GM21447 (cell line): ENCODE results near the gene PILRA.
"Not testable (repeated sequence)": the region's sequence is repeated elsewhere in the genome, so short reads cannot be mapped to it uniquely, and the experiment has no call there.

Source experiments
- ATAC-seq: cut with Tn5 transposase; IDR thresholded peaks from one replicate; pipeline ENCODE4 v1.9.1; 2021; ENCODE audit not compliant: unreplicated experiment

PILRA gene

DNA sequence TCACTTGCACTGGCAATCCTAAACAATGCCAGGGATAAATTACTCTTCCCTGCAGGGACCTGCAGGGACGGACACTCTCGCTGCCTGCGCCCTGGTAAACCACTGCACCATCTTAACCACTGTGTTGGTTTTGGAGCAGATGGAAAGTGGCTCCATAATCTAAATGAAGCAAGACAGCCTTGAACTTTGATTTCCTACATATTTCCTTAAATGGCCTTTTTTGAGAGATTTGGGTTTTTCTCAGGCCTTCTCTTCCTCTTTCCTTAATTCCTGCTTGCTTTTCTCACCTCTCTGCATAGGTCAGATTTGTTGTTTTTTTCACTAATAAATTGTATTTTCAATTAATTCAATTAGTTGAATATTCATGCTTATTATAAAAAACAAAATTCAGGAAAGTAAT lies 2.8 kb downstream of the PILRA start:
- ATAC-seq = no peak

DNA sequence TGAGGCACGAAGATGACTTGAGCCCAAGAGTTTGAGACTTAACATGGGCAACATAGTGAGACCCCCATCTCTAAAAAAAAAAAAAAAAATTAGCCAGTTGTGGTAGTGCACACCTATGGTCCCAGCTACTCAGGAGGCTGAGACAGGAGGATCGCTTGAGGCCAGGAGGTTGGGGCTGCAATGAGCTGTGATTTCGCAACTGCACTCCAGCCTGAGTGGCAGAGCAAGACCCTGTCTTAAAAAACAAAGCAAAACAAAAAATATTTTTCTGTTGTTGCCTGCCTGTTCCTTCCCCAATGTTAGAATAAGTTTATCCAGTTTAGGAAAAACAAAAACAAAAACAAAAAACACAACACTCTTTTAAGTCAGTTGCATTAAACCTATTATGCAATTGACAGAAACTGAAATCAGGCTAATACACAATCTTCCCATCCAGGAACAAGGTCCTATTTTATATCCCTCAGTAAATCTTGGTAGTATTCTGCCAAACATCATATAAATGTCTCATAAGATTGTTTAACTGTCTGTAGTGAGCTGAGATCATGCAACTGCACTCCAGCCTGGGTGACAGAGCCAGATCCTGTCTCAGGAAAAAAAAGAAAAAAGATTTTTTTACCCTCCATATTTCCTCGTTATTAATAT lies 4.9 kb downstream of the PILRA start:
- ATAC-seq = no peak

DNA sequence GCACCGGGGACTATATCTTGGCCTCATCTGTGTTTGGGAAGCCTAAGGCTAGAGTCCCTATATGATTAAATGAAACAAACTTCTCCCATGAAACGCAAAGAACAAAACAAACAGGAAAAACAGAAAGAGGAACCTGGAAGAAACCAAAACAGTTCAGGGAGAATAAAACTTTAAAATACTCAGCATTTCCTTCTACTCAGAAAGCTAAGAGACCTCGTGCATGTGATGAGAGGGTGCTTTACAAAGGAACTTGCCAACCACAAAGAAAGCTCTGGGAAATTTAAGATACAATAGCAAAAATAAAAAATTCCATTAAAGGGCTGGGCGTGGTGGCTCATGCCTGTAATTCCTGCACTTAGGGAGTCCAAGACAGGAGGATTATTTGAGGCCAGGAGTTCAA lies 6.9 kb downstream of the PILRA start:
- ATAC-seq = no peak

DNA sequence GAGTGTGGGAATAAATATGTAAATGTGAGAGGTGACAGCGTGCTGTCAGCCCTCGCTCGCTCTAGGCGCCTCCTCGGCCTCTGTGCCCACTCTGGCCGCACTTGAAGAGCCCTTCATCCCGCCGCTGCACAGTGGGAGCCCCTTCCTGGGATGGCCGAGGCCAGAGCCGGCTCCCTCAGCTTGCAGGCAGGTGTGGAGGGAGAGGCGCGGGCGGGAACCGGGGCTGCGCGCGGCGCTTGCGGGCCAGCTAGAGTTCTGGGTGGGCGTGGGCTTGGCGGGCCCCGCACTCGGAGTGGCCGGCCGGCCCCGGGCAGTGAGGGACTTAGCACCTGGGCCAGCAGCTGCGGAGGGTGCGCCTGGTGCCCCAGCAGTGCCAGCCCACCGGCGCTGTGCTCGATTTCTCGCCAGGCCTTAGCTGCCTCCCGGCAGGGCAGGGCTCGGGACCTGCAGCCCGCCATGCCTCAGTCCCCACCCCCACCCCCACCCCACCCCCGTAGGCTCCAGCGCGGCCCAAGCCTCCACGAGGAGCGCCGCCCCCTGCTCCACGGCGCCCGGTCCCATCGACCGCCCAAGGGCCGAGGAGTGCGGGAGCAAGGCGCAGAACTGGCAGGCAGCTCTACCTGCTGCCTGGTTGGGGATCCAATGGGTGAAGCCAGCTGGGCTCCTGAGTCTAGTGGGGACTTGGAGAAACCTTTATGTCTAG lies 8.4 kb downstream of the PILRA start:
- not testable (repeated sequence) for ATAC-seq

DNA sequence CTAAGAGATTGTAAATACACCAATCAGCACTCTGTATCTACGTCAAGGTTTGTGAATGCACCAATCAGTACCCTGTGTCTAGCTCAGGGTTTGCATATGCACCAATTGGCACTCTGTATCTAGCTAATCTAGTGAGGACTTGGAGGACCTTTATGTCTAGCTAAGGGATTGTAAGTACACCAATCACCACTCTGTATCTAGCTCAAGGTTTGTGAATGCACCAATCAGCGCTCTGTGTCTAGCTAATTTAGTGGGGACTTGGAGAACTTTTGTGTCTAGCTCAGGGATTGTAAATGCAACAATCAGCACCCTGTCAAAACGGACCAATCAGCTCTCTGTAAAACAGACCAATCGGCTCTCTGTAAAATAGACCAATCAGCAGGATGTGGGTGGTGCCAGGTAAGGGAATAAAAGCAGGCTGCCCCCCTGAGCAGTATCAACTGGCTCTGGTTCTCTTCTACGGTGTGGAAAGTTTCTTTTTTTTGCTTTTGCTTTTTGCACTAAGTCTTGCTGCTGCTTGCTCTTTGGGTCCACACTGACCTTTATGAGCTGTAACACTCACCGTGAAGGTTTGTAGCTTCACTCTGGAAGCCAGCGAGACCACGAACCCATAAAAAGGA lies 9.1 kb downstream of the PILRA start:
- ATAC-seq = not testable (repeated sequence)

DNA sequence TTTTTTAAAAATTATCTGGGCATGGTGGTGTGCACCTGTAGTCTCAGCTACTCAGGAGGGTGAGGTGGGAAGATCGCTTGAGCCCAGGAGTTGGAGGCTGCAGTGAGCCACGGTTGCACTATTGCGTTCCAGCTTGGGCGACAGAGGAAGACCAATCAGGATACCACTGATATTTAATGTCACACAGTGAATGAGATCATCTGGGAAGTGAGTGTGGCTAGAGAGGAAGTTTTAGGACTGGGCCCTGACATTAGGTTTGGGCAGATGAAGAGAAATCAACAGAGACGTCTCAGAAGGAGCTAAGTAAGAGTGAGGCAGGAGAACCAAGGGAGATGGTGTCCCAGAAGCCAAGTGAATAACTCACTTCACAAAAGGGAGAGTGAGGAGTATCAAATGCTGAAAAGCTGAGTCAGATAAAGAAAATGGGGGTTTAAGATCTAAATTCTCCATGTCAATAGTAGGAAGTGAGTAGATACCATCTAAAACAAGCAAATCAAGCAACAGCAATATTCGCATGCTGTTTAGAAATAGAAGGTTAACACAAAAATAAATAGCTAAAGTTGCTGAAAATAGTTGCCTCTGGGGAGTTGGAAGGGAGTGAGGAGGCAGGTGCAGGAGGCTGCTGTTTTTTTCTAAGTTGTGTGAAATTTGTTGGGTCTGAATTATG lies 11.5 kb downstream of the PILRA start:
- ATAC-seq = no peak

DNA sequence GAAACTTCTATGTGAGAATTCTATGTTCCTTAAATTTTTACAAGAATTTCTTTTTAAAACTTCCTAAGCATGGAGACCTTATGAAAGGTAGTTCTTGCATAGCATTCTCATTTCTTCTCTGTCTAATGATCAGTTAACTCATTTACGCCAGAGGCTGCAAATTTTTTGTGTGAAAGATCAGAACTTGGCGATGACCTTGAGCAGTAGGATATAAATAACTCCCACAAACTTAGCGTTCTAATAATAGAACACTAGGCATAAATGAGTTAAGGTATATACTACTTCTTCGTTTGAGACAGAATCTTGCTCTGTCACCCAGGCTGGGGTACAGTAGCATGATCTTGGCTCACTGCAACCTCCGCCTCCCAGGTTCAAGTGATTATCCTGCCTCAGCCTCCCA lies 13.7 kb downstream of the PILRA start:
- no peak for ATAC-seq

DNA sequence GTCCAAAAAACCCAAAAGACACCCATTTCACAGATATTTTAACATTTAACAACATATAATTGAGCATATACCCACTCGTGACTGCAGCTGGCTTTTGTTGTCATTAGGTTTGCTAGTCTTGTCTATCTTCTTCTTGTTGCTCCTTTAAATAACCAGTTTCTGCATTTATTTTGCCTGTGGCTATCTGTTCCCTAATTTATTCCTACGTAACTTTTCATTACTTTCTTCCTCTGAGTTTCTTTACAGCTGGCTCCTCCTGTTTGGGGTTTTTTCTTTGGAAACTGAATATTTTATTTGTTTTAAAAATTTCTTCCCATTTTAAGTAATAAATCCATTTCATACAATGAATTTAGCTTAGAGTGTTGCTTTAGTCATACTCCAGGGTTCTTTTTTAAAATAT lies 14.4 kb downstream of the PILRA start:
- no peak for ATAC-seq

DNA sequence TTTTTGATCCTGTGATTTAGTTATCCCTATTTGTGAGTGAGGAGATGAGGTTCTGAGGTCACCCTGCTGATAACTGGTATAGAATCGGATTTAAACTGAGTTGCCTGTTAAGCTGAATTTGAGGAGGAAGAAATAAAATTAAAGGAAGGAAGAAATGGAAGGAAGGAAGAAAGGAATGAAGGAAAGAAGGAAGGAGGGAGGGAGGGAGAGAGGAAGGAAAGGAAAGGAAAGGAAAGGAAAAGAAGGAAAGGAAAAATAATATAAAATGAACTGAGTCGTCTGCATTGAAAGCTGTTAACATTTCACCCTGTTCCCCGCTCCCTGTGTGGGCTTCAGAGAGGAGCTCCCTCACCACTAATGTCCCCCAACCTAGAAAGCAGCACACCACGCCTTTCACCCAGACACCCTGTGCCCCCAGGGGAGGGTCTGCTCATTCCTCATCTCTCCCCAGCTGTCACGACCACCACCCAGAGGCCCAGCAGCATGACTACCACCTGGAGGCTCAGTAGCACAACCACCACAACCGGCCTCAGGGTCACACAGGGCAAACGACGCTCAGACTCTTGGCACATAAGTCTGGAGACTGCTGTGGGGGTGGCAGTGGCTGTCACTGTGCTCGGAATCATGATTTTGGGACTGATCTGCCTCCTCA lies 16.3 kb downstream of the PILRA start:
- no peak for ATAC-seq

DNA sequence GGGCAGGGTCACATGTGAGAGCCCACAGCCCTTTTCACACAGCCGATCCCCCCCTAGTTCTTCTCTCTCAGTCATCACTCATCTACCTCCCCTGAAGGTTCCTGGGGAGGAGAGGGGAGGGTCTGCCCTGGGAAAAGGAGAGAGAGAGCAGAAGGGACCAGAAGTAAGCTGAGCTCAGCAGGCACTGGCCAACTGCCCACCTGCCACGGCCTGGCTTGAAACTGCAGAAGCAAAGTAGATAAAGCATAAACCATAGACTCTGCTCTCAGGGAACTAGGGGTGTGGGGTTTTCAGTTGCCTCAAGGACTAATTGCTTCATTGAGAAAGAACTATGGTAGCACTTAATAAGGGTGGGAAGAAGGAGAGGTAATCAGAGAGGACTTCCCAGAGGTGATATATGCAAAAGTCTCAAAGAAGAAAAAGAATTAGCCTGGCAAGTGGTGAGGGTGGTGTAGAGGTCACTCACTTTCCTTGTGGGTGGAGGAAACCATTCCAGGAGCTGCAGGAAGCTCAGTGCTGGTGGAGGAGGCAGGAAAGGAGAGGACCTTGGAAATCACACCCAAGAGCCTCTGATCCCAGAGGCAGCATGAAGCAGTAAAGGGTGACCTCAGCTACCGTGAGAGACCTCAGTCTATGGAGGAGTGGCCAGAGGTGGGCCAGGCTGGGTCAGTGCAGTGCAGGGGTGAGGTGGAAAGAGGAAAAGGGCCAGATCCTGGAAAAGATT lies 17.2 kb downstream of the PILRA start:
- no peak for ATAC-seq

DNA sequence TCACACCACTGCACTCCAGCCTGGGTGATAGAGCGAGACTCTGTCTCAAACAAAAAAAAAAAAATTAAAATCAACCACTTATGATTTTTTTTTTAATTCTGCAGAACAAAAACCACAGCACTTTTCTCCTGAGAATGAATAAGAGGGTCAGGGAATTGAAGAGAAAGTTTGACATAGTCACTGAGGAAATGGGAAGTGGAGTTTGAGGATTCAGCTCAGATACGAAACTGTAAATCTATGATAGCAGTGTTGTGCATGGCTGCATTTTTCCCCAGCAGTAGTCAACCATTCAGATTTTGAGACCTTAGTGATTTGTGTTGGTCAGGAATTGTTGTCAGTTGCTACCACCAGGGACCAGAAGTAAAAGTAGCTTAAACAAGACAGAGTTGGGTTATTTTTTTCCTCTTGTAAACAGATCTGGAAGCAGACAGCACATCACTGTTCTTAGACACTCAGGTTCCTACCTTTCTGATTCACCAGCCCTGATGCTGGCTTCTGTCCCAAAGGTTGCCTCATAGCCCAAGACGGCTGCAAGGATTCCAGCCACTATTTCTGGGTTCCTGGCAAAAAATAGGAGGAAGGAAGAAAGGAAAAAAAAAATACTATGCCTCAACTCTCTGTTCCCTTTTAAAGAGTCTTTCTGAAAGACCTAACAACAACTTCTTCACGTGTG lies 20.1 kb downstream of the PILRA start:
- no peak for ATAC-seq

DNA sequence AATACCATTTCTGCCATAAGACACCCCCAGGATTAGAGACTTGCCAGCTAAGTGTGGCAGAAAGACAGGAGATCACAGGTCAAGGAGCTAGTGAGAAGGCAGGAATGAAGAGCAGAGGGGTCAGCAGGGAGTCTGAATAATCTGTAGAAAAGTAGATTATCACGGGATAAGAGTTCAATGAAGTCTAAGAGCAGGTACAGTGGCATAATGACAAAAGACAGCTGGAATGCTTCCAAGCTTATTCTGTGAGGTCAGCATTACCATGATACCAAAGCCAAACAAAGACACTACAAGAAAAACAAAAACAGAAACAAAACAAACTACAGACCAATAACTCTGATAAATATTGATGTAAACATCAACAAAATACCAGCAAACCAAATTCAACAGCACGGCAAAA lies 20.8 kb downstream of the PILRA start:
- no peak for ATAC-seq

DNA sequence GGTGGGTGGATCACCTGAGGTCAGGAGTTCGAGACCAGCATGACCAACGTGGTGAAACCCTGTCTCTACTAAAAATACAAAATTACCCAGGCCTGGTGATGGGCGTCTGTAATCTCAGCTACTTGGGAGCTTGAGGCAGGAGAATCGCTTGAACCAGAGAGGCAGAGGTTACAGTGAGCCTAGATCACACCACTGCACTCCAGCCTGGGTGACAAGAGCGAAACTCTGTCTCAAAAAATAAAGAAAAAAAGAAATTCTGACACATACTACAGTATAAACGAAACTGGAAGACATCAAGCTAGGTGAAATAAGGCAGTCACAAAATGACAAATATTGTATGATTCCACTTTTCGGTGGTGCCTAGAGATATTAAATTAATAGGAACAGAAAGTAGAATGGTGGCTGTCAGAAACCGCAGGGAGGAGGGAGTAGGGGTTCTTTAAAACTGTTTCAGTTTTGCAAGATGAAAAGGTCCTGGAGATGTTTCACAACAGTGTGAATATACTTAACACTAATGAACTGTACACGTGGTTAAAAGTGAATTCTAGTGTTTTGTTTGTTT lies 23.2 kb downstream of the PILRA start:
- peak; percentile 92 for ATAC-seq

DNA sequence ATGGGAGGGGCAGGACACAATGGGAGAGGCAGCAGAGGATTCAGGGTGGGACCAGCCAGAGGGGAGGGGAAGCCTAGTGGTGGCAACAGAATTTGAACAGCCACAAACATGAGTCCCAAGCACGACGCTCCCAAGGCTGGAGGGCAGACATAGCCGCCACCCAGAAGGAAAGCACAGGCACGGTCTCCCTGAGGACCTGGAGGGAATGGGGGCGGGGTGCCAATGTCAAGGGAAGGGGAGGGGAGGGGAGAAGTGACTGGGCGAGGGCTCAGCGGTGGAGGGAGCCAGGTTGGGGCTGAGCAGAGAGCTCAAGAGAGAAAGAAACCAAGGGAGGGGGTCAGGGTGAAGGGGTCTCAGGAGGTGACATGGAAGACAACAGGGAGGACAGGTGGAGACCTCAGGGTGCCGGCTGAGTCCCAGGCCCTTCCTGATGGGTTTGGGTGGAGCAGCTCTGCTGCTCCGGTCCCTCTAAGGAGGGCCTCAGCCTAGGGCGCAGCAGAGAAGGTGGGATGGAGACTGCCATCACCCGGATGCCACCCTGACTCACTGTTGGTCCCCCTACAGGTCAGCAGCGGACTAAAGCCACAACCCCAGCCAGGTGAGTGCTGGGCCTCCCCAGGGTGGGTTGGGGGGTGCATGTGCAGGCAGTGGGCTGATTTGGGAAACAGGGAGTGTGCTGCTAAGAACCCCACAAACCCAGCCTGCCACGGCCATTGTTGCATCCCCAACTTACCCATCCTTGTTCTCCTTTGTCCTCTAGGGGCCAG lies 24.2 kb downstream of the PILRA start:
- ATAC-seq = no peak

DNA sequence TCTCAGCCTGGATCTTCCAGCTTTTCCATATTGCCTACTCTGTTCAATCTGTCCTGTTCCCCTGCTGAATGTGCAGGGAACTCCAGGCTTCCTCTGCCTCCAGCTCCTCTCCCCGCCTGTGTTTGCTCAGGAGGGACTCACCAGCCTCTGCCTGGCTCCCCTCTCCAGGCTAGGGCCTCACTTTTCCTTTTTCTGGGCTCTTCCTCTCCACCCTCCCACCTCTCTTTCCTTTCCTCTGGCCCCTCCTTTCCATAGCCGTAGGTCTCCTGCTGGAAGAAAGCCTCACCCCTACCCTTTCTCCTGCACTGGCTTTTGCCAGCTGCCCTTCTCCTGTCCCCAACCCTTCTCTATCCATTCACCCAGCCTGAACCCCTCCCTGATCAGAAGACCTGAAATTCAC lies 25.0 kb downstream of the PILRA start:
- no peak for ATAC-seq

DNA sequence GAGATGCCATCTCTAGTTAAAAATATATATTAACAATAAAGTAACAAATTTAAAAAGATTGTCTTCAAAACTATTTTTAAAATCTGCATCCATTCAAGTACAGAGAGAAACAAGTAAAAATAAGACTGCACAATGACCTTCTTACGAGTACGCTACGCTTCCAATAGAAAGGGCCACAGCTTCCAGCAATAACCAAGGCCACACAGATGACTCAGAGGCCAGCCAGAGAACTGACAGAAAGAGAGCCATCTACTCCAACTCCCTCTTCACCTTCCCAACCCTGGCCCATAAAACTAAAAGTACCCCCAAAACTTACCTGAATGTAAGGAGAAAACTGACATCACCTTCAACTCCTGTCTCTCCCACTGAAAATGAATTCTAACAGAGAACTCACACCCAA lies 26.8 kb downstream of the PILRA start:
- no peak for ATAC-seq

DNA sequence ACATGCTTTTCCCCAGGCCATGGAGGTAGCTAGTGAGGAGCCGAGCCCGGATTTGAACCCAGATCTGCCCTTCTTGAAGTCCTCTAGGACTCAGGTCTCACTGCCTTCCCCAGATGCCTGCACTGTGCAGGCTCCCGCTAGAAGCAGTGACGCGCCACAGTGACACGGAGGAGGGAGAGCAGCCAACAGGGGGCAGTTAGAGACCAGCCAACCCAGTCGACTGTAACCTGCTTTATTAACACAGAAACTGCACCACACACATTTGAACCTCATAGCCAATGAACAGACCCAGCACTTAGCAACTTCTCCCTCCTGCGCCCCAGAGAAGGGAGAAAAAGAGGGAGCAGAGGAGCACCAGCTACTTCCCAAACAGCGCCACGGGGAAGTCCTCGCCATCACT lies 27.4 kb downstream of the PILRA start:
- no peak for ATAC-seq

DNA sequence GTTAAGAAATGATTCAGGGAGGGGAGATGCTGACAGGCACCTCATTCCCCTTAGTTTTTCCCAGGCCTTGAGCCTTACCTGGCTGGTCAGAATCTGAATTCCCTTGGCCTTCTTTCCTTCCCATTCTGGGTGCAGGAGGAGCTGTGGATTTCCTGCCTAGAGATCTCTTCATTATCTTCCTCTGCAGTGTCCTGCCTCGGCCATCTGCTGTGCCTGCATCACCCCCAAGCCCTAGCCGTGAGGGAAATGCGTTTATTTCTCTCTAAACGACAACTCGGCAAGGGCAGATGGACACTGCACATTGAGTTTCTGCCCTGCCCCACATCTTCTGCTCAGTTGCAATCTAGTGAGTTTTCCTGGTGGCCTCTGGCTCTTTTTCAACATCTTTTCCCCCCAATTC lies 28.5 kb downstream of the PILRA start:
- ATAC-seq = no peak

DNA sequence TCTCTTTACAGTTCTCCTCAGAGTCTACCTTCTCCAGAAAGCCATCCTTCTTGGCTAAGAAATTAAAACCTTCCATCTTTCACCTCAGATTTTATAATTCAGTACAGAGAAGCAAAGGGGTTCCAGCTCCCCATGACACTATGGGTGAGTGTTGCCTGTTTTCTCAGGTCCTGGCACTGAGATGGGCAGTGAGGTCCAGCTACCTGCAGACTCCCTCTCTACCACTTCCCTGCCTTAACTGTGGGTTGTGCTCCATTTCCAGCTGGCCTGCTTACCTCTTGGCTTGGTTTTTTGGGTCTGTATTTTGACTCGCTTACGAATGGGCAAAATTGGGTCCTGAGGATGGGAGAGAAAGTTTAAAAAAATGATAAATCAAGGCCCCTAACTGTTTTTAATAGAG lies 29.0 kb downstream of the PILRA start:
- ATAC-seq = no peak
